OCI-LY3 (cell line): ENCODE measurements around the gene PIK3R2.

Experiments
- H2AFZ ChIP-seq: fragments of 200-600, 300-600 bp; shearing (Covaris generic); 2 replicates; pipeline ENCODE4 v1.6.0; 2014; ENCODE audit warnings: antibody characterized with exemption, low read depth, low read length
- H3K27ac ChIP-seq: fragments of 200-600, 300-600 bp; sonication (generic); 2 replicates; pipeline ENCODE4 v1.5.1; 2014; ENCODE audit warnings: mild to moderate bottlenecking, low read length, moderate library complexity, mixed read lengths
- H3K27me3 ChIP-seq: fragments of 200-600, 300-600 bp; sonication (generic); 2 replicates; pipeline ENCODE4 v1.6.1; 2014; ENCODE audit warnings: low read depth, low read length, mixed read lengths
- H3K36me3 ChIP-seq: fragments of 200-600, 300-600 bp; sonication (generic); replicated peaks from 2 replicates; pipeline ENCODE3; 2014; ENCODE audit warnings: low read depth, low read length, mixed read lengths
- H3K4me1 ChIP-seq: fragments of 300-600, 200-600 bp; sonication (generic); 2 replicates; pipeline ENCODE4 v1.6.1; 2014; ENCODE audit warnings: low read length, mixed read lengths
- H3K4me2 ChIP-seq: fragments of 200-600, 300-600 bp; sonication (generic); 2 replicates; pipeline ENCODE4 v1.6.1; 2014; ENCODE audit warnings: low read length, mixed read lengths
- H3K4me3 ChIP-seq: fragments of 300-600, 200-600 bp; sonication (generic); 2 replicates; pipeline ENCODE4 v1.5.1; 2014; ENCODE audit warnings: antibody characterized with exemption, mild to moderate bottlenecking, low read length, moderate library complexity
- H3K79me2 ChIP-seq: fragments of 300-600, 200-600 bp; shearing (Covaris generic); 2 replicates; pipeline ENCODE4 v1.6.1; 2014; ENCODE audit warnings: mild to moderate bottlenecking, low read length, mixed read lengths
- H3K9ac ChIP-seq: fragments of 300-600, 200-600 bp; shearing (Covaris generic); 2 replicates; pipeline ENCODE4 v1.6.0; 2014; ENCODE audit warnings: mild to moderate bottlenecking, low read length, moderate library complexity
- H3K9me3 ChIP-seq: fragments of 200-600, 300-600 bp; shearing (Covaris generic); 2 replicates; pipeline ENCODE4 v1.6.1; 2014; ENCODE audit warnings: low read length, mixed read lengths; ENCODE audit not compliant: insufficient read depth
- H4K20me1 ChIP-seq: fragments of 200-600, 300-600 bp; sonication (generic); 2 replicates; pipeline ENCODE4 v1.6.1; 2016; ENCODE audit warnings: low read length, mixed read lengths; ENCODE audit not compliant: insufficient read depth
- CTCF ChIP-seq: fragments of 200-600, 300-600 bp; sonication (generic); IDR thresholded peaks from 2 replicates; pipeline ENCODE4 v1.5.1; 2014; ENCODE audit warnings: antibody characterized with exemption, low read length, low read depth
- EZH2phosphoT487 ChIP-seq: fragments of 200-600 bp; shearing (Covaris generic); IDR thresholded peaks from 2 replicates; pipeline ENCODE4 v1.6.1; 2018; ENCODE audit warnings: antibody characterized with exemption, mixed run types, low read depth

PIK3R2 gene

GRCh38 chr19:18123819-18124218 lies 29.1 kb upstream of the PIK3R2 start:
- H4K20me1 ChIP-seq = peaks cover 15% of the 10 kb centered on the region
- H3K9me3 ChIP-seq = no peaks in the 10 kb centered on the region
- no peak overlapping the region for H3K9ac ChIP-seq
- TF ChIP-seq EZH2phosphoT487 = no peak
- H3K36me3 ChIP-seq = peaks cover 43% of the 10 kb centered on the region
- peaks cover 14% of the 10 kb centered on the region for H3K4me1 ChIP-seq
- H3K79me2 ChIP-seq = peaks cover 15% of the 10 kb centered on the region
- H3K4me3 ChIP-seq = no peak overlapping the region
- no peak overlapping the region for H3K4me2 ChIP-seq
- H3K27me3 ChIP-seq = no peaks in the 10 kb centered on the region
- no peak overlapping the region for H2AFZ ChIP-seq
- no peak overlapping the region for H3K27ac ChIP-seq

- H3K27me3 ChIP-seq = no peaks in the 10 kb centered on the region
- H3K79me2 ChIP-seq = no peaks in the 10 kb centered on the region
- no peak overlapping the region for H3K4me2 ChIP-seq
- no peaks in the 10 kb centered on the region for H3K4me1 ChIP-seq
- TF ChIP-seq EZH2phosphoT487 (no peak), CTCF (no peak)
- no peak overlapping the region for H3K27ac ChIP-seq
- H2AFZ ChIP-seq = no peak overlapping the region
- H3K4me3 ChIP-seq = no peak overlapping the region
- H3K9me3 ChIP-seq = no peaks in the 10 kb centered on the region
- no peak overlapping the region for H3K9ac ChIP-seq
- H3K36me3 ChIP-seq = peaks cover 59% of the 10 kb centered on the region
- no peaks in the 10 kb centered on the region for H4K20me1 ChIP-seq
Observed at GRCh38 chr19:18126097-18126496, 26.9 kb upstream of the PIK3R2 start.

- Histone ChIP-seq H3K4me3 (no peak overlapping the region), H3K36me3 (peaks cover 55% of the 10 kb centered on the region), H4K20me1 (no peaks in the 10 kb centered on the region), H3K4me2 (no peak overlapping the region), H2AFZ (no peak overlapping the region), H3K4me1 (no peaks in the 10 kb centered on the region), H3K27me3 (no peaks in the 10 kb centered on the region), H3K27ac (no peak overlapping the region), H3K79me2 (no peaks in the 10 kb centered on the region), H3K9ac (no peak overlapping the region), H3K9me3 (no peaks in the 10 kb centered on the region)
- TF ChIP-seq EZH2phosphoT487 = no peak
- TF ChIP-seq CTCF = no peak
Observed at GRCh38 chr19:18128044-18128443, 24.9 kb upstream of the PIK3R2 start.

- no peaks in the 10 kb centered on the region for H3K79me2 ChIP-seq
- H3K4me3 ChIP-seq = no peak overlapping the region
- H3K27ac ChIP-seq = no peak overlapping the region
- no peaks in the 10 kb centered on the region for H3K4me1 ChIP-seq
- H2AFZ ChIP-seq = no peak overlapping the region
- no peaks in the 10 kb centered on the region for H3K27me3 ChIP-seq
- TF ChIP-seq CTCF (no peak), EZH2phosphoT487 (no peak)
- H3K36me3 ChIP-seq = peaks cover 51% of the 10 kb centered on the region
- no peaks in the 10 kb centered on the region for H4K20me1 ChIP-seq
- H3K9ac ChIP-seq = no peak overlapping the region
- no peak overlapping the region for H3K4me2 ChIP-seq
- no peaks in the 10 kb centered on the region for H3K9me3 ChIP-seq
Observed at GRCh38 chr19:18128805-18129204, 24.2 kb upstream of the PIK3R2 start.
